ENCODE results near the gene ZCWPW1.
"Not testable (repeated sequence)": the region's sequence is repeated elsewhere in the genome, so short reads cannot be mapped to it uniquely, and the experiment has no call there.

ZCWPW1 gene

GRCh38 chr7:100398239-100398638 lies 30.3 kb downstream of the ZCWPW1 start:
- DNase-seq = no peak

GRCh38 chr7:100397315-100398081 lies 31.0 kb downstream of the ZCWPW1 start:
- no peak for DNase-seq

GRCh38 chr7:100396421-100396982 lies 32.0 kb downstream of the ZCWPW1 start:
- no peak for DNase-seq

GRCh38 chr7:100394077-100394476 lies 34.4 kb downstream of the ZCWPW1 start:
- DNase-seq = no peak

- no peak for DNase-seq
These were observed 35.1 kb downstream of the ZCWPW1 start for GRCh38 chr7:100393233-100393905.

GRCh38 chr7:100390286-100391009 lies 38.1 kb downstream of the ZCWPW1 start:
- DNase-seq = no peak

GRCh38 chr7:100389437-100390088 lies 38.9 kb downstream of the ZCWPW1 start:
- no peak for DNase-seq

- DNase-seq = no peak
These were observed 40.8 kb downstream of the ZCWPW1 start for GRCh38 chr7:100387695-100388094.

GRCh38 chr7:100386940-100387339 lies 41.6 kb downstream of the ZCWPW1 start:
- no peak for DNase-seq

GRCh38 chr7:100384628-100385294 lies 43.7 kb downstream of the ZCWPW1 start:
- no peak for DNase-seq

- DNase-seq = not testable (repeated sequence)
These were observed 46.2 kb downstream of the ZCWPW1 start for GRCh38 chr7:100382234-100382853.

GRCh38 chr7:100381531-100382233 lies 46.8 kb downstream of the ZCWPW1 start:
- not testable (repeated sequence) for DNase-seq

GRCh38 chr7:100380196-100380595 lies 48.3 kb downstream of the ZCWPW1 start:
- no peak for DNase-seq

- DNase-seq = no peak
These were observed 50.3 kb downstream of the ZCWPW1 start for GRCh38 chr7:100378114-100378755.

GRCh38 chr7:100376066-100376465 lies 52.4 kb downstream of the ZCWPW1 start:
- no peak for DNase-seq

GRCh38 chr7:100374601-100375000 lies 53.9 kb downstream of the ZCWPW1 start:
- no peak for DNase-seq

- not testable (repeated sequence) for DNase-seq
These were observed 54.5 kb downstream of the ZCWPW1 start for GRCh38 chr7:100373870-100374598.

- no peak for DNase-seq
These were observed 55.2 kb downstream of the ZCWPW1 start, which contains the start of gene PILRA for GRCh38 chr7:100373261-100373831. Gene PILRA (plus strand): TSS chr7:100373487. CDS start chr7:100373657, 170 bp downstream.

- no peak for DNase-seq
These were observed 55.8 kb downstream of the ZCWPW1 start for GRCh38 chr7:100372694-100373093.
